K562 (cell line): ENCODE measurements around the gene SS18L1. TPM values are rescaled to one million over a fixed set of nuclear protein-coding genes. Genes with fewer than 3 reads are reported as not detected.
A peak's percentile ranks its signal among the peaks of the same experiment; 100 is the strongest.
"Not testable (repeated sequence)": the region's sequence is repeated elsewhere in the genome, so short reads cannot be mapped to it uniquely, and the experiment has no call there.

ENCODE experiments used
- ATAC-seq: fragments of 200-7000 bp; cut with Tn5 transposase; 3 replicates; pipeline ENCODE4 v1.9.1; 2020; ENCODE audit warnings: moderate library complexity
- BruUV-seq: library from RNA; stranded (reverse); fragments of 400-500 nt; replicated peaks from 2 replicates; lab custom pipeline; 2021; lab: Mats Ljungman, UMichigan
- CTCF ChIA-PET: fragments of 300-600 bp; formaldehyde crosslinking; extraction: SDS; loops from one replicate; lab custom pipeline; 2021; ENCODE audit warnings: low intra/inter-chr PET ratio; lab: Yijun Ruan, JAX
- POLR2A ChIA-PET: fragments of 300-600, 350-650 bp; sonication (Branson Sonifier 250); formaldehyde crosslinking; extraction: SDS; loops from one replicate; lab custom pipeline; 2021; ENCODE audit warnings: antibody characterized with exemption, inconsistent platforms; lab: Yijun Ruan, JAX
- DNase-seq, 4 experiments: peaks; one replicate each; pipeline versions ENCODE4 v3.0.0 to v3.0.0-alpha.2; 2011 to 2018; ENCODE audit warnings: low spot score in 3 of 4, mixed read lengths in 3 of 4; ENCODE audit errors: extremely low read depth in 1 of 4
- FAIRE-seq: peaks from 2 replicates; lab custom pipeline; 2011; peaks lifted over from hg19 to GRCh38; lab: Jason Lieb, UNC
- H2AFZ ChIP-seq: 2 replicates; pipeline ENCODE4 v1.6.0; 2011; ENCODE audit warnings: low read depth, low read length, control low read depth, inconsistent platforms
- H3K27ac ChIP-seq: fragments of 200-600 bp; 3 replicates; pipeline ENCODE4 v1.8.0; 2011; ENCODE audit warnings: low read depth, mild to moderate bottlenecking, control low read depth, inconsistent platforms, low read length, moderate library complexity, mixed read lengths; ENCODE audit errors: extremely low read depth
- H3K27me3 ChIP-seq, 2 experiments: fragments of 300-600 bp in 1 of 2; 2 replicates in 1 of 2; 3 replicates in 1 of 2; pipeline versions ENCODE4 v1.6.0 to v1.8.0; 2011; ENCODE audit warnings: inconsistent platforms in 2 of 2, low read length in 2 of 2, mild to moderate bottlenecking in 1 of 2, mixed read lengths in 1 of 2, moderate library complexity in 1 of 2; ENCODE audit not compliant: control insufficient read depth in 2 of 2, insufficient read depth in 2 of 2
- H3K36me3 ChIP-seq: fragments of 300-600 bp; 3 replicates; pipeline ENCODE4 v1.8.0; 2011; ENCODE audit warnings: mild to moderate bottlenecking, low read length, inconsistent platforms; ENCODE audit not compliant: control insufficient read depth, insufficient read depth
- H3K4me1 ChIP-seq, 2 experiments: fragments of 200-600 bp in 1 of 2; replicated peaks in 1 of 2; 2 replicates in 1 of 2; 3 replicates in 1 of 2; pipeline versions ENCODE4 v1.5.1 to v1.8.0; 2011; ENCODE audit warnings: inconsistent platforms in 2 of 2, low read length in 2 of 2, mild to moderate bottlenecking in 1 of 2, mixed read lengths in 1 of 2, moderate library complexity in 1 of 2; ENCODE audit not compliant: control insufficient read depth in 2 of 2, insufficient read depth in 2 of 2
- H3K4me2 ChIP-seq: 2 replicates; pipeline ENCODE4 v1.6.1; 2011; ENCODE audit warnings: low read length, control low read depth, inconsistent platforms, mixed read lengths; ENCODE audit not compliant: insufficient read depth
- H3K4me3 ChIP-seq: fragments of 200-600 bp; sonication (generic), shearing (Covaris generic); 2 replicates; pipeline ENCODE4 v1.5.1; 2016; ENCODE audit warnings: control low read depth, inconsistent platforms
- H3K79me2 ChIP-seq: fragments of 200-600 bp; 3 replicates; pipeline ENCODE4 v1.8.0; 2011; ENCODE audit warnings: low read length, inconsistent platforms; ENCODE audit not compliant: control insufficient read depth, insufficient read depth
- H3K9ac ChIP-seq, 2 experiments: 2 replicates each; pipeline versions ENCODE4 v1.6.0 to v1.6.1; 2011; ENCODE audit warnings: low read depth in 2 of 2, low read length in 2 of 2, control low read depth in 1 of 2, inconsistent platforms in 1 of 2, mild to moderate bottlenecking in 1 of 2, mixed read lengths in 1 of 2; ENCODE audit not compliant: insufficient read depth in 1 of 2
- H3K9me1 ChIP-seq: one replicate; pipeline ENCODE4 v1.6.0; 2011; ENCODE audit warnings: inconsistent platforms, mild to moderate bottlenecking, low read length, moderate library complexity; ENCODE audit not compliant: control insufficient read depth, insufficient read depth
- H3K9me3 ChIP-seq: replicated peaks from 2 replicates; pipeline ENCODE4 v1.5.1; 2011; ENCODE audit warnings: low read depth, low read length, inconsistent platforms; ENCODE audit not compliant: control insufficient read depth, insufficient read depth
- H4K20me1 ChIP-seq: replicated peaks from 2 replicates; pipeline ENCODE4 v1.6.1; 2011; ENCODE audit warnings: low read length, inconsistent platforms, mixed read lengths; ENCODE audit not compliant: control insufficient read depth, insufficient read depth
- GTF2A2 ChIP-seq: IDR thresholded peaks from 2 replicates; pipeline ENCODE4 v1.6.1; 2016; ENCODE audit warnings: mild to moderate bottlenecking, missing genetic modification characterization, missing compliant biosample characterization
- HMG20B ChIP-seq: fragments of 250-450 bp; sonication (Bioruptor Pico); IDR thresholded peaks from 2 replicates; pipeline ENCODE4 v1.5.0; 2021; ENCODE audit warnings: mild to moderate bottlenecking
- HNRNPL ChIP-seq: fragments of 200-400 bp; formaldehyde crosslinking; IDR thresholded peaks from 2 replicates; pipeline ENCODE4 v1.6.1; 2017; ENCODE audit warnings: low read depth, mild to moderate bottlenecking, low read length
- SMARCC2 ChIP-seq: fragments of 450-650 bp; IDR thresholded peaks from 2 replicates; pipeline ENCODE4 v1.6.1; 2017; ENCODE audit warnings: antibody characterized with exemption, moderate library complexity, mild to moderate bottlenecking, low read depth
- TBP ChIP-seq: optimal IDR thresholded peaks from 2 replicates; pipeline ENCODE3; 2011; ENCODE audit warnings: low read depth, low read length, improper control_type of control experiment
- ZC3H11A ChIP-seq: IDR thresholded peaks from 2 replicates; pipeline ENCODE4 v1.6.1; 2012; ENCODE audit warnings: low read depth, low read length, improper control_type of control experiment
- ZKSCAN3 ChIP-seq: fragments of 250-450 bp; sonication (Bioruptor Pico); IDR thresholded peaks from 2 replicates; pipeline ENCODE4 v1.4.0; 2020
- ZNF395 ChIP-seq: fragments of 200-800 bp; sonication (Bioruptor generic); IDR thresholded peaks from 2 replicates; pipeline ENCODE4 v1.6.1; 2017; ENCODE audit warnings: missing genetic modification characterization, missing compliant biosample characterization
- WGBS: fragments of 100-300 bp; shearing (Covaris generic); methylation state at CpG from one replicate; pipeline ENCODE4 v1.1.6; 2016; ENCODE audit warnings: low coverage, mixed read lengths; ENCODE audit not compliant: insufficient coverage; ENCODE audit errors: missing lambda C conversion rate; 5-methylcytosine and 5-hydroxymethylcytosine counted together
- in situ Hi-C: fragments of 300-500 bp; cut with MboI; formaldehyde crosslinking; loops from 4 replicates; pipeline ENCODE4 v1.15.0; 2018; ENCODE audit warnings: inconsistent platforms, mixed read lengths
- intact Hi-C: fragments of 100-400 bp; cut with micrococcal nuclease; formaldehyde crosslinking; loops from 2 replicates; pipeline ENCODE4 v1.14.2; 2022
- polyA plus RNA-seq, 8 experiments: library from polyadenylated mRNA; depleted of rRNA in 4 of 8; stranded (reverse) in 5 of 8; unstranded in 3 of 8; fragments of >200 nt; fragmentation: Nextera tagmentation in 2 of 8; fragmentation: Illumina TruSeq in 1 of 8; extraction: Ambion mirVana in 2 of 8; extraction: Trizol in 1 of 8; gene quantifications; 2 replicates each; pipeline versions ENCODE4 v1.2.1 to v1.2.3, GENCODE V29; 2011 to 2014; ENCODE audit warnings: inconsistent platforms in 1 of 8, missing spikeins in 1 of 8
- total RNA-seq, 7 experiments: library from RNA; depleted of rRNA in 6 of 7; stranded (reverse); fragments of >200 nt in 6 of 7; fragmentation: Illumina TruSeq in 2 of 7; extraction: Trizol in 2 of 7; gene quantifications; 2 replicates each; pipeline versions ENCODE4 v1.2.1 to v1.2.3, GENCODE V29; 2011 to 2021; ENCODE audit warnings: low replicate concordance in 1 of 7

The SS18L1 gene
- total and polyA plus RNA-seq, 9 of the 15 experiments (the other 6 are each of a cell fraction or from before 2014, with no cell fraction given) = 2.7 to 28.3 (median 15.1) TPM

- TF ChIP-seq SMARCC2 (no peak), HMG20B (no peak), ZNF395 (CRISPR knock-in tag) (no peak), HNRNPL (no peak), GTF2A2 (tag) (no peak), ZKSCAN3 (CRISPR knock-in tag) (no peak), TBP (no peak), ZC3H11A (no peak)
These were observed 4.0 kb downstream of the SS18L1 start (continued) for GRCh38 chr20:62147528-62147927.

DNA sequence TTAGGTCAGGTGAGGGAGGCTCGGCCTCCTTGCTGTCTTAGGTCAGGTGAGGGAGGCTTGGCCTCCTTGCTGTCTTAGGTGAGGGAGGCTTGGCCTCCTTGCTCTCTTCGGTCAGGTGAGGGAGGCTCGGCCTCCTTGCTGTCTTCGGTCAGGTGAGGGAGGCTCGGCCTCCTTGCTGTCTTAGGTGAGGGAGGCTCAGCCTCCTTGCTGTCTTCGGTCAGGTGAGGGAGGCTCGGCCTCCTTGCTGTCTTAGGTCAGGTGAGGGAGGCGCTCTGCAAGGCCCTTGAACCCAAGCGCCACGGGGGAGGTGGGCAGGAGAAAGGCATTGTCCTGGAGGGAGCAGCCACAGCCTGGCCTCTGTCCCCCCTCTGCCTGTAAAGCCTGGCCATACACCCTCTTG is 4.8 kb downstream of the SS18L1 start:
- H3K36me3 ChIP-seq = peaks cover 51% of the 10 kb centered on the region
- DNase-seq, FAIRE-seq, in situ Hi-C loops, ATAC-seq, H3K9me3 ChIP-seq, BruUV-seq, H2AFZ ChIP-seq, H3K27ac ChIP-seq, H3K27me3 ChIP-seq, H3K4me2 ChIP-seq, CTCF ChIA-PET, H3K4me3 ChIP-seq, H3K9me1 ChIP-seq: not testable (repeated sequence)
- intact Hi-C loops = loop anchor here (10.0 kb wide), 1 partner anchor 236 kb away; the partner anchor contains the start of gene RPS21
- peaks cover 94% of the 10 kb centered on the region for H3K79me2 ChIP-seq
- WGBS = 96% methylated on average over 8 of the region's 10 CpGs
- H3K4me1 ChIP-seq = peaks cover 34 to 78% of the 10 kb centered on the region in 2 experiments; a peak in 4 of 5 replicates
- H4K20me1 ChIP-seq = peaks cover 50% of the 10 kb centered on the region
- 0 out of 4 replicates have a peak overlapping the region, but pooled peaks of 1 of the 2 experiments have one; percentile 65 for H3K9ac ChIP-seq
- POLR2A ChIA-PET = interaction anchor here (0.6 kb wide), 1 partner anchor 119 kb away, joined by 3 read pairs; no protein-coding TSS in a partner anchor
